HEK293 (cell line): ENCODE measurements around the gene DENND1A.

ENCODE experiments used
- CTCF ChIA-PET: fragments of 350-600 bp; formaldehyde crosslinking; extraction: SDS; loops from one replicate; lab custom pipeline; 2021; ENCODE audit warnings: antibody characterized with exemption; lab: Yijun Ruan, JAX
- POLR2A ChIA-PET: fragments of 300-600 bp; formaldehyde crosslinking; extraction: SDS; loops from one replicate; lab custom pipeline; 2020; ENCODE audit warnings: antibody characterized with exemption, inconsistent platforms; lab: Yijun Ruan, JAX
- H3K27ac ChIP-seq: fragments of 200-500 bp; sonication (Bioruptor generic); 2 replicates; pipeline ENCODE4 v1.5.1; 2014; ENCODE audit warnings: low read depth, low read length, control low read depth, inconsistent platforms; ENCODE audit errors: extremely low read depth
- H3K36me3 ChIP-seq, 2 experiments: fragments of 200-500 bp in 1 of 2; sonication (Bioruptor generic) in 1 of 2; 1 replicate in 1 of 2; 2 replicates in 1 of 2; pipeline ENCODE4 v1.5.1; 2014 to 2017; ENCODE audit warnings: inconsistent platforms in 2 of 2, low read length in 2 of 2; ENCODE audit not compliant: control insufficient read depth in 2 of 2, insufficient read depth in 1 of 2
- H3K4me1 ChIP-seq: fragments of 200-500 bp; sonication (Bioruptor generic); 2 replicates; pipeline ENCODE4 v1.5.1; 2014; ENCODE audit warnings: mild to moderate bottlenecking, low read length, inconsistent platforms; ENCODE audit not compliant: control insufficient read depth, insufficient read depth
- H3K4me3 ChIP-seq: 2 replicates; pipeline ENCODE4 v1.5.1; 2011; ENCODE audit warnings: low read depth, mild to moderate bottlenecking, control low read depth, low read length, moderate library complexity
- H3K9me3 ChIP-seq: fragments of 200-500 bp; sonication (Bioruptor generic); 2 replicates; pipeline ENCODE4 v1.5.1; 2014; ENCODE audit warnings: low read depth, low read length, inconsistent platforms; ENCODE audit not compliant: control insufficient read depth, insufficient read depth
- KLF1 ChIP-seq: fragments of 450-650 bp; formaldehyde crosslinking; IDR thresholded peaks from 2 replicates; pipeline ENCODE4 v1.5.1; 2016; ENCODE audit warnings: missing biosample characterization, missing genetic modification characterization
- KLF8 ChIP-seq: fragments of 450-650 bp; formaldehyde crosslinking; IDR thresholded peaks from 2 replicates; pipeline ENCODE4 v1.5.1; 2016; ENCODE audit warnings: missing biosample characterization, missing genetic modification characterization
- SCRT1 ChIP-seq: fragments of 450-650 bp; formaldehyde crosslinking; IDR thresholded peaks from 2 replicates; pipeline ENCODE4 v1.5.1; 2016; ENCODE audit warnings: missing biosample characterization, missing genetic modification characterization, borderline replicate concordance
- SCRT2 ChIP-seq: fragments of 450-650 bp; formaldehyde crosslinking; IDR thresholded peaks from 2 replicates; pipeline ENCODE4 v1.5.1; 2016; ENCODE audit warnings: missing biosample characterization, missing genetic modification characterization
- SP7 ChIP-seq: fragments of 450-650 bp; formaldehyde crosslinking; IDR thresholded peaks from 2 replicates; pipeline ENCODE4 v1.5.1; 2016; ENCODE audit warnings: missing biosample characterization, missing genetic modification characterization
- ZFP41 ChIP-seq: fragments of 450-650 bp; formaldehyde crosslinking; IDR thresholded peaks from 2 replicates; pipeline ENCODE4 v1.5.1; 2016; ENCODE audit warnings: missing biosample characterization, missing genetic modification characterization, borderline replicate concordance
- ZNF140 ChIP-seq: fragments of 450-650 bp; formaldehyde crosslinking; IDR thresholded peaks from 2 replicates; pipeline ENCODE4 v1.5.1; 2016; ENCODE audit warnings: missing biosample characterization, missing genetic modification characterization
- ZNF157 ChIP-seq: fragments of 450-650 bp; formaldehyde crosslinking; IDR thresholded peaks from 2 replicates; pipeline ENCODE4 v1.5.1; 2016; ENCODE audit warnings: missing biosample characterization, missing genetic modification characterization
- ZNF202 ChIP-seq: fragments of 450-650 bp; formaldehyde crosslinking; IDR thresholded peaks from 2 replicates; pipeline ENCODE4 v1.5.1; 2016; ENCODE audit warnings: missing biosample characterization, missing genetic modification characterization, borderline replicate concordance
- ZNF335 ChIP-seq: fragments of 450-650 bp; formaldehyde crosslinking; conservative IDR thresholded peaks from 2 replicates; pipeline ENCODE4 v1.5.1; 2016; ENCODE audit warnings: missing biosample characterization, missing genetic modification characterization
- ZNF549 ChIP-seq: fragments of 450-650 bp; IDR thresholded peaks from 2 replicates; pipeline ENCODE4 v1.5.1; 2018; ENCODE audit warnings: missing biosample characterization, missing genetic modification characterization, mild to moderate bottlenecking, inconsistent platforms, moderate library complexity
- ZNF555 ChIP-seq: fragments of 450-650 bp; formaldehyde crosslinking; conservative IDR thresholded peaks from 2 replicates; pipeline ENCODE4 v1.5.1; 2017; ENCODE audit warnings: missing biosample characterization, mild to moderate bottlenecking, missing genetic modification characterization, inconsistent platforms
- ZNF558 ChIP-seq: fragments of 450-650 bp; formaldehyde crosslinking; IDR thresholded peaks from 2 replicates; pipeline ENCODE4 v1.5.1; 2016; ENCODE audit warnings: missing biosample characterization, missing genetic modification characterization
- ZNF571 ChIP-seq: fragments of 450-650 bp; formaldehyde crosslinking; IDR thresholded peaks from 2 replicates; pipeline ENCODE4 v1.5.0; 2017; ENCODE audit warnings: missing biosample characterization, missing genetic modification characterization
- ZNF600 ChIP-seq: fragments of 450-650 bp; formaldehyde crosslinking; IDR thresholded peaks from 2 replicates; pipeline ENCODE4 v1.5.1; 2016; ENCODE audit warnings: missing biosample characterization, missing genetic modification characterization
- ZNF76 ChIP-seq: fragments of 450-650 bp; formaldehyde crosslinking; IDR thresholded peaks from 2 replicates; pipeline ENCODE4; 2016; ENCODE audit warnings: low read depth, missing biosample characterization, missing genetic modification characterization, borderline replicate concordance
- ZNF843 ChIP-seq: fragments of 450-650 bp; formaldehyde crosslinking; IDR thresholded peaks from 2 replicates; pipeline ENCODE4 v1.5.1; 2016; ENCODE audit warnings: missing biosample characterization, missing genetic modification characterization
- TF ChIP-seq, protein P1 (sequence below): fragments of 450-650 bp; formaldehyde crosslinking; IDR thresholded peaks from 2 replicates; pipeline ENCODE4 v1.5.1; 2016; ENCODE audit warnings: missing biosample characterization, missing genetic modification characterization
- TF ChIP-seq, protein P2 (sequence below): fragments of 450-650 bp; formaldehyde crosslinking; IDR thresholded peaks from 2 replicates; pipeline ENCODE4 v1.5.1; 2016; ENCODE audit warnings: missing biosample characterization, missing genetic modification characterization
- TF ChIP-seq, protein P3 (sequence below): fragments of 450-650 bp; formaldehyde crosslinking; IDR thresholded peaks from 2 replicates; pipeline ENCODE4 v1.5.1; 2016; ENCODE audit warnings: missing biosample characterization, missing genetic modification characterization, low read depth

DENND1A gene

DNA sequence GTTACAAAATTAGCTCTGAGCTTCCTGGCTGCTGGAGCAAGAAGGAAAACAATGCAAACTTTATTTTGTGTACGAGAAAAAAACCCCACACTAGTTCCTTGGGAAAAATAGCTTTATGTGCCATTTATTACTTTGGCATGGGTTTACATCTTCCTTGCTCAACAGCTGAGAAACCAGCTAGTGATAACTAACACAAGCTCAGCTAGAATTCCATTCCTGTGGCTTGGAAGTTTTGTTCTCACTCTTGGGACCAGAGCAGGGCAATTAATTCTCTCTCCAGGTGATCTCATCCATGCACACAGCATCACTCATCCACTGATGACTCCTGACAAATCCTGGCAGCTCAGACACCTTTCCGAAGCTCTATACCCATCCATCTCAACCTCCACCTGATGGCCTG is 469.8 kb downstream of the DENND1A start:
- ChIA-PET CTCF (interaction anchor here (0.6 to 0.9 kb wide), 4 partner anchors 8 to 106 kb away, joined by 3 to 5 read pairs (median 4); no protein-coding TSS in a partner anchor), POLR2A (interaction anchor here (0.7 kb wide), 1 partner anchor 761 kb away, joined by 4 read pairs; no protein-coding TSS in a partner anchor)
- H3K4me3 ChIP-seq: no peak overlapping the region
- H3K36me3 ChIP-seq: no peaks in the 10 kb centered on the region
- H3K4me1 ChIP-seq: no peaks in the 10 kb centered on the region
- no peak overlapping the region for H3K27ac ChIP-seq
- no peaks in the 10 kb centered on the region for H3K9me3 ChIP-seq
- no peak for TF ChIP-seq ZNF571 (tag by site-specific recombination)
- no peak for TF ChIP-seq ZNF140 (tag by site-specific recombination)
- no peak for TF ChIP-seq ZNF157 (tag by site-specific recombination)
- TF ChIP-seq ZNF202 (tag by site-specific recombination): no peak
- no peak for TF ChIP-seq ZNF555
- no peak for TF ChIP-seq ZNF76 (tag by site-specific recombination)
- no peak for TF ChIP-seq SCRT1
- TF ChIP-seq, protein P1, sequence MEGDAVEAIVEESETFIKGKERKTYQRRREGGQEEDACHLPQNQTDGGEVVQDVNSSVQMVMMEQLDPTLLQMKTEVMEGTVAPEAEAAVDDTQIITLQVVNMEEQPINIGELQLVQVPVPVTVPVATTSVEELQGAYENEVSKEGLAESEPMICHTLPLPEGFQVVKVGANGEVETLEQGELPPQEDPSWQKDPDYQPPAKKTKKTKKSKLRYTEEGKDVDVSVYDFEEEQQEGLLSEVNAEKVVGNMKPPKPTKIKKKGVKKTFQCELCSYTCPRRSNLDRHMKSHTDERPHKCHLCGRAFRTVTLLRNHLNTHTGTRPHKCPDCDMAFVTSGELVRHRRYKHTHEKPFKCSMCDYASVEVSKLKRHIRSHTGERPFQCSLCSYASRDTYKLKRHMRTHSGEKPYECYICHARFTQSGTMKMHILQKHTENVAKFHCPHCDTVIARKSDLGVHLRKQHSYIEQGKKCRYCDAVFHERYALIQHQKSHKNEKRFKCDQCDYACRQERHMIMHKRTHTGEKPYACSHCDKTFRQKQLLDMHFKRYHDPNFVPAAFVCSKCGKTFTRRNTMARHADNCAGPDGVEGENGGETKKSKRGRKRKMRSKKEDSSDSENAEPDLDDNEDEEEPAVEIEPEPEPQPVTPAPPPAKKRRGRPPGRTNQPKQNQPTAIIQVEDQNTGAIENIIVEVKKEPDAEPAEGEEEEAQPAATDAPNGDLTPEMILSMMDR (tag by site-specific recombination): no peak
- no peak for TF ChIP-seq ZNF549 (tag by site-specific recombination)
- TF ChIP-seq SCRT2: no peak
- no peak for TF ChIP-seq KLF1 (tag by site-specific recombination)
- TF ChIP-seq KLF8 (tag by site-specific recombination): no peak
- TF ChIP-seq ZFP41: no peak

DNA sequence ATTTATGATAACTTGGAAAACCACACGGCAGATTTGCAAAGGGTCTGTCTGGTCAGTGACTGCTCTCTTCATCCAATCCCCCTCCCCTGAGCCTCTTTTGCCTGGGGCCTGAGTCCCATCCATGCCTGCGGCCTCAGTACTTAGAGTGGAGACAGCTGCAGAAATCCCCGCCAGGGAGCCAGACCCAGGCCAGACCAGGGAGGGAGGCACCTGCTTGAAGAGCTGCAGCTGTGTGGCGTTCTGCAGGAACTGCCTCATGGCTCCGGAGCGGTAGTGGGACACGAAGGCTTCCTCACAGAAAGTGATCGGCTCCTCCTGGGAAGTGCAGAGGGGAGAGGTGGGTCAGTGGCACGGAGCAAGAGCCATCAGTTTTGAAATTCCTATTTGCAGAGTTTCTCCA is 472.3 kb downstream of the DENND1A start:
- no peaks in the 10 kb centered on the region for H3K9me3 ChIP-seq
- H3K36me3 ChIP-seq: no peaks in the 10 kb centered on the region
- no peak overlapping the region for H3K4me3 ChIP-seq
- CTCF ChIA-PET: no interaction called here
- TF ChIP-seq SP7 (tag by site-specific recombination): no peak
- TF ChIP-seq, protein P2, sequence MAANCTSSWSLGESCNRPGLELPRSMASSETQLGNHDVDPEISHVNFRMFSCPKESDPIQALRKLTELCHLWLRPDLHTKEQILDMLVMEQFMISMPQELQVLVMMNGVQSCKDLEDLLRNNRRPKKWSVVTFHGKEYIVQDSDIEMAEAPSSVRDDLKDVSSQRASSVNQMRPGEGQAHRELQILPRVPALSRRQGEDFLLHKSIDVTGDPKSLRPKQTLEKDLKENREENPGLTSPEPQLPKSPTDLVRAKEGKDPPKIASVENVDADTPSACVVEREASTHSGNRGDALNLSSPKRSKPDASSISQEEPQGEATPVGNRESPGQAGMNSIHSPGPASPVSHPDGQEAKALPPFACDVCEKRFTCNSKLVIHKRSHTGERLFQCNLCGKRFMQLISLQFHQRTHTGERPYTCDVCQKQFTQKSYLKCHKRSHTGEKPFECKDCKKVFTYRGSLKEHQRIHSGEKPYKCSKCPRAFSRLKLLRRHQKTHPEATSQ (tag by site-specific recombination): no peak
- TF ChIP-seq ZNF558 (tag by site-specific recombination): no peak
- 0 out of 2 replicates have a peak, but pooled peaks have one; percentile 27 for TF ChIP-seq ZNF600
- no peak for TF ChIP-seq ZNF335 (tag by site-specific recombination)
- no peak for TF ChIP-seq ZNF843
- TF ChIP-seq, protein P3, sequence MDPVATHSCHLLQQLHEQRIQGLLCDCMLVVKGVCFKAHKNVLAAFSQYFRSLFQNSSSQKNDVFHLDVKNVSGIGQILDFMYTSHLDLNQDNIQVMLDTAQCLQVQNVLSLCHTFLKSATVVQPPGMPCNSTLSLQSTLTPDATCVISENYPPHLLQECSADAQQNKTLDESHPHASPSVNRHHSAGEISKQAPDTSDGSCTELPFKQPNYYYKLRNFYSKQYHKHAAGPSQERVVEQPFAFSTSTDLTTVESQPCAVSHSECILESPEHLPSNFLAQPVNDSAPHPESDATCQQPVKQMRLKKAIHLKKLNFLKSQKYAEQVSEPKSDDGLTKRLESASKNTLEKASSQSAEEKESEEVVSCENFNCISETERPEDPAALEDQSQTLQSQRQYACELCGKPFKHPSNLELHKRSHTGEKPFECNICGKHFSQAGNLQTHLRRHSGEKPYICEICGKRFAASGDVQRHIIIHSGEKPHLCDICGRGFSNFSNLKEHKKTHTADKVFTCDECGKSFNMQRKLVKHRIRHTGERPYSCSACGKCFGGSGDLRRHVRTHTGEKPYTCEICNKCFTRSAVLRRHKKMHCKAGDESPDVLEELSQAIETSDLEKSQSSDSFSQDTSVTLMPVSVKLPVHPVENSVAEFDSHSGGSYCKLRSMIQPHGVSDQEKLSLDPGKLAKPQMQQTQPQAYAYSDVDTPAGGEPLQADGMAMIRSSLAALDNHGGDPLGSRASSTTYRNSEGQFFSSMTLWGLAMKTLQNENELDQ: no peak
- POLR2A ChIA-PET: no interaction called here
- no peak overlapping the region for H3K27ac ChIP-seq
- no peaks in the 10 kb centered on the region for H3K4me1 ChIP-seq
